CD4-positive, alpha-beta T cell (primary cell): ENCODE measurements around the gene HIVEP1. TPM values are rescaled to one million over a fixed set of nuclear protein-coding genes. Genes with fewer than 3 reads are reported as not detected.

ENCODE experiments used
- ATAC-seq: fragments of 200-7000 bp; cut with Tn5 transposase; one replicate; pipeline ENCODE4 v1.10.0; 2022; ENCODE audit warnings: mild to moderate bottlenecking; ENCODE audit not compliant: poor library complexity
- CTCF ChIA-PET: fragments of 350-600 bp; sonication (Branson Sonifier 250); formaldehyde crosslinking; loops from one replicate; lab custom pipeline; 2021; ENCODE audit warnings: antibody characterized with exemption, inconsistent platforms; lab: Charles Lee
- POLR2A ChIA-PET: fragments of 350-600 bp; sonication (Branson Sonifier 250); formaldehyde crosslinking; loops from one replicate; lab custom pipeline; 2021; ENCODE audit warnings: antibody characterized with exemption, inconsistent platforms; lab: Charles Lee
- DNase-seq, 14 experiments: peaks; one replicate each; pipeline ENCODE4 v3.0.0-alpha.2; 2013 to 2020; ENCODE audit warnings: mixed read lengths in 2 of 14
- H3K27ac ChIP-seq, 2 donors: one replicate each; pipeline versions ENCODE4 v1.5.1 to v1.7.0; 2013; ENCODE audit warnings: low read length in 2 of 2, low read depth in 1 of 2, mild to moderate bottlenecking in 1 of 2
- H3K27me3 ChIP-seq, 2 experiments: 1 replicate in 1 of 2; 2 replicates in 1 of 2; pipeline versions ENCODE4 v1.6.1 to v1.7.0; 2013; ENCODE audit warnings: low read length in 2 of 2, control low read depth in 1 of 2, mild to moderate bottlenecking in 1 of 2, moderate library complexity in 1 of 2; ENCODE audit not compliant: insufficient read depth in 2 of 2, control insufficient read depth in 1 of 2
- H3K36me3 ChIP-seq: one replicate; pipeline ENCODE4 v1.6.1; 2013; ENCODE audit warnings: low read length, control low read depth; ENCODE audit not compliant: insufficient read depth
- H3K4me1 ChIP-seq: one replicate; pipeline ENCODE4 v1.6.1; 2013; ENCODE audit warnings: low read length, control low read depth; ENCODE audit not compliant: insufficient read depth
- H3K4me3 ChIP-seq: one replicate; pipeline ENCODE4 v1.5.1; 2013; ENCODE audit warnings: mild to moderate bottlenecking, low read length, moderate library complexity
- H3K9me3 ChIP-seq, 2 experiments: 1 replicate in 1 of 2; 2 replicates in 1 of 2; pipeline versions ENCODE4 v1.6.1 to v1.7.0; 2013; ENCODE audit warnings: low read length in 2 of 2, mild to moderate bottlenecking in 2 of 2, control low read depth in 1 of 2, moderate library complexity in 1 of 2; ENCODE audit not compliant: control insufficient read depth in 1 of 2, insufficient read depth in 1 of 2
- H3K27ac Mint-ChIP-seq: one replicate; pipeline ENCODE4 v1.8.0; 2020; ENCODE audit warnings: mixed read lengths
- H3K27me3 Mint-ChIP-seq: one replicate; pipeline ENCODE4 v1.8.0; 2021; ENCODE audit warnings: mixed read lengths
- H3K36me3 Mint-ChIP-seq: one replicate; pipeline ENCODE4 v1.8.0; 2021; ENCODE audit warnings: low read depth, mixed read lengths
- H3K4me1 Mint-ChIP-seq: one replicate; pipeline ENCODE4 v1.8.0; 2021; ENCODE audit warnings: low read depth, mixed read lengths
- H3K4me3 Mint-ChIP-seq: one replicate; pipeline ENCODE4 v1.8.0; 2020; ENCODE audit warnings: mild to moderate bottlenecking, mixed read lengths
- H3K9me3 Mint-ChIP-seq: one replicate; pipeline ENCODE4 v1.8.0; 2020; ENCODE audit warnings: mixed read lengths
- intact Hi-C, 2 experiments: fragments of 100-400 bp; cut with DNase I in 1 of 2; cut with micrococcal nuclease in 1 of 2; formaldehyde crosslinking; loops; one replicate each; pipeline versions ENCODE4 v1.15.1 to v1.9.0; 2023 to 2025; cut with DNase I, micrococcal nuclease
- total RNA-seq, 174 experiments: library from RNA in 2 of 174; stranded (reverse) in 2 of 174; gene quantifications; one replicate each; pipeline ENCODE4 v1.2.3 and lab custom pipeline; 2021 to 2026
- TF ChIP-seq, protein P1 (sequence below): fragments of 200-600 bp; IDR thresholded peaks from one replicate; pipeline ENCODE4 v1.8.0; 2022; ENCODE audit warnings: antibody characterized with exemption, mild to moderate bottlenecking

Gene HIVEP1
- total RNA-seq, 2 experiments from 2014 or later, result 76.3 to 78.8 TPM

DNA sequence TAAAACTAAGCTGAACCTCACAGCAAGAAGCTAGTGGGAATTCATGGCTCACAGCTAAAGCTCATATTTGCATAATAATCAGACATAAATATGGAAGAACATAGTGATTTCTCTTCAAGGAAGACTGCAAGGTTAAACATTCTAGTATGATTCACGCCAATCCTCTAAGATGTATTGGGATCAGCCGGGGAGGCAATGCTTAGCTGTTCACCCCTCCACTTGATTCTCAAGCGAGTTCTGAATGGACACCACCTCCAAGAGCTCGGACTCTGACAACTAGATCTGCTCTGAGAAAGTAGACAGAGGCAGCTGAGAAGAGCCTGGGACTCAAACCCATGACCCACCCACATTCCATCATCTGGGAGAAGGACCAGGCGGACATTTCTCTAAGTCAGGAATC is 159.6 kb downstream of the HIVEP1 start:
- peaks cover 6% of the 10 kb centered on the region for H3K4me1 Mint-ChIP-seq
- ChIA-PET POLR2A (no interaction called here), CTCF (no interaction called here)
- peaks cover 1% of the 10 kb centered on the region for H3K9me3 Mint-ChIP-seq
- ATAC-seq (no peak), DNase-seq (no peak)
- Histone ChIP-seq H3K4me1 (peaks cover 4% of the 10 kb centered on the region), H3K27me3 (no peaks in the 10 kb centered on the region), H3K36me3 (no peaks in the 10 kb centered on the region), H3K4me3 (no peak overlapping the region), H3K9me3 (no peaks in the 10 kb centered on the region), H3K27ac (no peak overlapping the region)
- H3K36me3 Mint-ChIP-seq, result no peaks in the 10 kb centered on the region
- intact Hi-C loops, result no loop called here
- H3K27ac Mint-ChIP-seq, result no peak overlapping the region
- H3K4me3 Mint-ChIP-seq, result no peak overlapping the region
- TF ChIP-seq, protein P1, sequence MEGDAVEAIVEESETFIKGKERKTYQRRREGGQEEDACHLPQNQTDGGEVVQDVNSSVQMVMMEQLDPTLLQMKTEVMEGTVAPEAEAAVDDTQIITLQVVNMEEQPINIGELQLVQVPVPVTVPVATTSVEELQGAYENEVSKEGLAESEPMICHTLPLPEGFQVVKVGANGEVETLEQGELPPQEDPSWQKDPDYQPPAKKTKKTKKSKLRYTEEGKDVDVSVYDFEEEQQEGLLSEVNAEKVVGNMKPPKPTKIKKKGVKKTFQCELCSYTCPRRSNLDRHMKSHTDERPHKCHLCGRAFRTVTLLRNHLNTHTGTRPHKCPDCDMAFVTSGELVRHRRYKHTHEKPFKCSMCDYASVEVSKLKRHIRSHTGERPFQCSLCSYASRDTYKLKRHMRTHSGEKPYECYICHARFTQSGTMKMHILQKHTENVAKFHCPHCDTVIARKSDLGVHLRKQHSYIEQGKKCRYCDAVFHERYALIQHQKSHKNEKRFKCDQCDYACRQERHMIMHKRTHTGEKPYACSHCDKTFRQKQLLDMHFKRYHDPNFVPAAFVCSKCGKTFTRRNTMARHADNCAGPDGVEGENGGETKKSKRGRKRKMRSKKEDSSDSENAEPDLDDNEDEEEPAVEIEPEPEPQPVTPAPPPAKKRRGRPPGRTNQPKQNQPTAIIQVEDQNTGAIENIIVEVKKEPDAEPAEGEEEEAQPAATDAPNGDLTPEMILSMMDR, result no peak
- H3K27me3 Mint-ChIP-seq, result no peaks in the 10 kb centered on the region

DNA sequence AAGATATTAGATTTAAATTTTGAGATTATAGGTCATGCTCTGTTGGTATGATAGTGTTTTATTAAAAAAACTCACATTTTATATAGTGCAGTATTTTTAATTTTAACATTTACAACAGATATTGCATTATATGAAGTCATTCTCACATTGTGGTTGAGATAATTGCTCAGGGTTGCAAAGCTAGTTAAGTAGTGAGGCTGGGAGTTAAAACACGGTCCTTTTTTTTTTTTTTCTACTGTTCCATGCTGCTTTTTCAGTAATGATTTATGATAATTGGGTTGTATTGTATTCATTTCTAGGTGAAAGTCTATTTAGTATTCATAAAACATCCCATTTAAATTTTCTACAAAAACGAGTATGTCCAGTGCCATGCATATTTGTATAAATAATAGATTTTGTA is 160.5 kb downstream of the HIVEP1 start:
- H3K9me3 ChIP-seq, result no peaks in the 10 kb centered on the region
- Mint-ChIP-seq H3K4me3 (no peak overlapping the region), H3K36me3 (no peaks in the 10 kb centered on the region), H3K4me1 (peaks cover 6% of the 10 kb centered on the region), H3K9me3 (peaks cover 1% of the 10 kb centered on the region), H3K27me3 (no peaks in the 10 kb centered on the region), H3K27ac (no peak overlapping the region)
- ChIA-PET POLR2A (no interaction called here), CTCF (no interaction called here)
- H3K4me1 ChIP-seq, result peaks cover 4% of the 10 kb centered on the region
- H3K4me3 ChIP-seq, result no peak overlapping the region
- no peak for ATAC-seq
- no peaks in the 10 kb centered on the region for H3K36me3 ChIP-seq
- DNase-seq, result no peak
- no peaks in the 10 kb centered on the region for H3K27me3 ChIP-seq
- TF ChIP-seq, protein P1, result no peak
- H3K27ac ChIP-seq, result no peak overlapping the region
- intact Hi-C loops, result no loop called here

DNA sequence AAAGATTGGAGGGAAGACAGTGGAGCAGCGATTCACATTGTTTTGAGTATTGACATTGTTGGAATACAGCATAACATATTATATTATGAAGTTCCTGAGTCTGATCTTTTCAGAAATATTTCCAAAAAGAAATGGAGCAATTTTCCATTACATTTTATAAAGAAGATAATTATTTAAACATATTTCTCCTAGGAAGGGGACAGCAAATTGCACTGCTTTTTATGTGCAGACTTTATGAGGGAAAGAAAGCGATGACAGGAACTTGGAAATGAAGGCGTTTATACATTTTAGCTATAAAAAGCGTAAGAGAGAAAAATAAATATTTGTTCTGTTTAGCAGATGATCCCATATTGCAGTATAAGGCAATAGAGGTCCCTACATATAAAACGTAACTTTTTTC is 161.1 kb downstream of the HIVEP1 start:
- no peaks in the 10 kb centered on the region for H3K27me3 Mint-ChIP-seq
- ChIA-PET CTCF (no interaction called here), POLR2A (no interaction called here)
- no peaks in the 10 kb centered on the region for H3K27me3 ChIP-seq
- DNase-seq (no peak), ATAC-seq (no peak)
- peaks cover 6% of the 10 kb centered on the region for H3K4me1 Mint-ChIP-seq
- H3K27ac Mint-ChIP-seq, result no peak overlapping the region
- H3K4me1 ChIP-seq, result peaks cover 4% of the 10 kb centered on the region
- H3K9me3 ChIP-seq, result no peaks in the 10 kb centered on the region
- peaks cover 1% of the 10 kb centered on the region for H3K9me3 Mint-ChIP-seq
- no peak overlapping the region for H3K4me3 ChIP-seq
- intact Hi-C loops, result no loop called here
- H3K27ac ChIP-seq, result no peak overlapping the region
- H3K36me3 ChIP-seq, result no peaks in the 10 kb centered on the region
- H3K4me3 Mint-ChIP-seq, result no peak overlapping the region
- H3K36me3 Mint-ChIP-seq, result no peaks in the 10 kb centered on the region
- TF ChIP-seq, protein P1, result no peak
